Upper lobe of left lung (tissue), 6 donors: ENCODE measurements around the gene CUX1. TPM values are rescaled to one million over a fixed set of nuclear protein-coding genes. Genes with fewer than 3 reads are reported as not detected.

Source experiments
- ATAC-seq, 2 donors: fragments of 200-7000 bp; cut with Tn5 transposase; one replicate each; pipeline ENCODE4 v1.9.1; 2022; ENCODE audit warnings: mild to moderate bottlenecking in 2 of 2, moderate library complexity in 2 of 2; ENCODE audit not compliant: low FRiP score in 2 of 2
- DNase-seq, 2 donors: peaks; one replicate each; pipeline ENCODE4 v3.0.0-alpha.2; 2019 to 2020
- H3K27ac ChIP-seq, 4 donors: fragments of 200-600 bp; sonication (generic); one replicate each; pipeline ENCODE4 v1.5.1; 2016 to 2019
- H3K27me3 ChIP-seq, 4 donors: fragments of 200-600 bp; sonication (generic); one replicate each; pipeline ENCODE4 v1.5.1; 2017 to 2019
- H3K36me3 ChIP-seq, 4 donors: fragments of 200-600 bp; sonication (generic); one replicate each; pipeline ENCODE4 v1.5.1; 2016 to 2019
- H3K4me1 ChIP-seq, 4 donors: fragments of 200-600 bp; sonication (generic); one replicate each; pipeline ENCODE4 v1.5.1; 2018 to 2019
- H3K4me3 ChIP-seq, 4 donors: fragments of 200-600 bp; sonication (generic); one replicate each; pipeline ENCODE4 v1.5.1; 2017 to 2019; ENCODE audit warnings: mild to moderate bottlenecking in 2 of 4, moderate library complexity in 1 of 4
- H3K9me3 ChIP-seq, 4 donors: fragments of 200-600 bp; sonication (generic); one replicate each; pipeline ENCODE4 v1.5.1; 2018 to 2019
- CTCF ChIP-seq, 6 experiments: fragments of 450-650 bp in 4 of 6; fragments of 200-600 bp in 2 of 6; sonication (generic) in 2 of 6; IDR thresholded peaks; one replicate each; pipeline ENCODE4 v1.5.1; 2016 to 2019; ENCODE audit warnings: antibody characterized with exemption in 6 of 6
- EP300 ChIP-seq, 4 donors: sonication (generic); formaldehyde crosslinking; IDR thresholded peaks; one replicate each; pipeline ENCODE4 v1.5.1; 2017; ENCODE audit warnings: antibody characterized with exemption in 4 of 4, control low read depth in 2 of 4
- POLR2A ChIP-seq, 4 donors: fragments of 450-650 bp; IDR thresholded peaks; one replicate each; pipeline ENCODE4 v1.5.1; 2016 to 2017; ENCODE audit warnings: antibody characterized with exemption in 4 of 4, mild to moderate bottlenecking in 2 of 4
- POLR2AphosphoS5 ChIP-seq, 2 donors: sonication (generic); formaldehyde crosslinking; IDR thresholded peaks; one replicate each; pipeline ENCODE4 v1.5.1; 2017; ENCODE audit warnings: antibody characterized with exemption in 2 of 2
- WGBS, 2 donors: methylation state at CpG; one replicate each; pipeline ENCODE4 v1.1.5; 2017 to 2018; 5-methylcytosine and 5-hydroxymethylcytosine counted together
- total RNA-seq, 6 donors: library from RNA; depleted of rRNA in 4 of 6; stranded (reverse); fragments of >200 nt in 4 of 6; gene quantifications; one replicate each; pipeline versions ENCODE4 v1.1.0 to v1.2.1, GENCODE V29; 2016 to 2021
- donor health status: DM: no; HTN: no; CAD: no; lungs with moderate emphysema.
- donor health status: DM: no; HTN: yes; CAD: no; lungs with severe emphysema.

CUX1 gene
- total RNA-seq, 6 donors from 2014 or later, result 106 to 188 (median 115) TPM

- no peak overlapping the region for H3K27ac ChIP-seq
- no peak for TF ChIP-seq POLR2AphosphoS5 (IDR thresholded peaks at IDR 0.05)
- TF ChIP-seq POLR2A (IDR thresholded peaks at IDR 0.05), result no peak
- TF ChIP-seq EP300 (IDR thresholded peaks at IDR 0.05), result no peak
- no peak for DNase-seq
- WGBS, 2 donors, result 82 to 95% methylated on average over 5 of the region's 5 CpGs
- ATAC-seq, result peak in 1 of 2 donors; percentile 62
- H3K36me3 ChIP-seq, result peaks cover 5 to 83% (median 50%) of the 10 kb centered on the region in 4 donors
- no peaks in the 10 kb centered on the region for H3K27me3 ChIP-seq
- no peaks in the 10 kb centered on the region for H3K9me3 ChIP-seq
- H3K4me1 ChIP-seq, result no peaks in the 10 kb centered on the region
- no peak overlapping the region for H3K4me3 ChIP-seq
These were observed 285.6 kb downstream of the CUX1 start for GRCh38 chr7:102103027-102103372.

GRCh38 chr7:102104245-102104644 lies 286.8 kb downstream of the CUX1 start:
- H3K27ac ChIP-seq, result no peak overlapping the region
- 98% methylated on average over 5 of the region's 5 CpGs for WGBS, 2 donors
- no peak for ATAC-seq
- no peaks in the 10 kb centered on the region for H3K27me3 ChIP-seq
- H3K4me3 ChIP-seq, result no peak overlapping the region
- H3K4me1 ChIP-seq, result no peaks in the 10 kb centered on the region
- TF ChIP-seq POLR2A (IDR thresholded peaks at IDR 0.05) (no peak), EP300 (IDR thresholded peaks at IDR 0.05) (no peak), CTCF (IDR thresholded peaks at IDR 0.05) (no peak), POLR2AphosphoS5 (IDR thresholded peaks at IDR 0.05) (no peak)
- no peaks in the 10 kb centered on the region for H3K9me3 ChIP-seq
- H3K36me3 ChIP-seq, result peaks cover 5 to 77% (median 41%) of the 10 kb centered on the region in 4 donors
- no peak for DNase-seq

- H3K4me3 ChIP-seq, result no peak overlapping the region
- DNase-seq (peak in 1 of 2 donors; percentile 11), ATAC-seq (no peak)
- no peaks in the 10 kb centered on the region for H3K4me1 ChIP-seq
- 91 to 100% methylated on average over 4 to 5 of the region's 5 CpGs for WGBS, 2 donors
- H3K9me3 ChIP-seq, result no peaks in the 10 kb centered on the region
- no peak overlapping the region for H3K27ac ChIP-seq
- no peak for TF ChIP-seq CTCF (IDR thresholded peaks at IDR 0.05)
- H3K36me3 ChIP-seq, result peaks cover 5 to 77% (median 34%) of the 10 kb centered on the region in 4 donors
- no peaks in the 10 kb centered on the region for H3K27me3 ChIP-seq
These were observed 289.2 kb downstream of the CUX1 start for GRCh38 chr7:102106625-102107024.

GRCh38 chr7:102107474-102108104 lies 290.2 kb downstream of the CUX1 start:
- no peak for TF ChIP-seq EP300 (IDR thresholded peaks at IDR 0.05)
- TF ChIP-seq POLR2A (IDR thresholded peaks at IDR 0.05), result no peak
- no peak for TF ChIP-seq CTCF (IDR thresholded peaks at IDR 0.05)
- no peak for TF ChIP-seq POLR2AphosphoS5 (IDR thresholded peaks at IDR 0.05)
- ATAC-seq (no peak), DNase-seq (peak; percentile 7 to 54)
- 92 to 94% methylated on average over 12 to 19 of the region's 19 CpGs for WGBS, 2 donors
- no peaks in the 10 kb centered on the region for H3K27me3 ChIP-seq
- peaks cover 5 to 79% (median 32%) of the 10 kb centered on the region in 4 donors for H3K36me3 ChIP-seq
- H3K4me3 ChIP-seq, result no peak overlapping the region
- H3K4me1 ChIP-seq, result no peaks in the 10 kb centered on the region
- H3K27ac ChIP-seq, result no peak overlapping the region
- H3K9me3 ChIP-seq, result no peaks in the 10 kb centered on the region

GRCh38 chr7:102111061-102112041 lies 293.9 kb downstream of the CUX1 start:
- WGBS, 2 donors, result 93% methylated on average over 36 of the region's 36 CpGs
- Histone ChIP-seq H3K9me3 (no peaks in the 10 kb centered on the region), H3K36me3 (peaks cover 8 to 84% (median 32%) of the 10 kb centered on the region in 4 donors), H3K4me3 (no peak overlapping the region), H3K27ac (no peak overlapping the region), H3K4me1 (no peaks in the 10 kb centered on the region), H3K27me3 (no peaks in the 10 kb centered on the region)
- DNase-seq, result peak in 1 of 2 donors; percentile 67
- no peak for ATAC-seq
- TF ChIP-seq POLR2AphosphoS5 (IDR thresholded peaks at IDR 0.05), result no peak
- TF ChIP-seq EP300 (IDR thresholded peaks at IDR 0.05), result no peak
- no peak for TF ChIP-seq POLR2A (IDR thresholded peaks at IDR 0.05)
- TF ChIP-seq CTCF (IDR thresholded peaks at IDR 0.05), result no peak
